ENCODE results near the gene LARGE2.
"Not testable (repeated sequence)": the region's sequence is repeated elsewhere in the genome, so short reads cannot be mapped to it uniquely, and the experiment has no call there.

Gene LARGE2

GRCh38 chr11:45902452-45903380, 19.7 kb upstream of the LARGE2 start:
- no peak overlapping the region for H3K9ac ChIP-seq (ENCODE audit: low read depth, low read length)
- no peaks in the 10 kb centered on the region for H3K36me3 ChIP-seq (ENCODE audit: insufficient read depth, low read length)
- H3K9me3 ChIP-seq (ENCODE audit: insufficient read depth, low read length, severe bottlenecking) = no peaks in the 10 kb centered on the region
- DNase-seq (no peak), ATAC-seq (ENCODE audit: insufficient read depth, low read depth) (no peak)
- TF ChIP-seq EZH2 (IDR thresholded peaks at IDR 0.05; ENCODE audit: borderline replicate concordance, low read depth, low read length, severe bottlenecking) (no peak), CTCF (IDR thresholded peaks at IDR 0.05; ENCODE audit: borderline replicate concordance, extremely low read depth, low read length, poor library complexity, severe bottlenecking) (no peak)
- no peak overlapping the region for H3K4me3 ChIP-seq (ENCODE audit: low read depth in 1 of 2, low read length in 2 of 2)
- H3K27ac ChIP-seq (ENCODE audit: low read length) = no peak overlapping the region
- no peaks in the 10 kb centered on the region for H3K27me3 ChIP-seq (ENCODE audit: insufficient read depth, low read length, poor library complexity)
- H2AFZ ChIP-seq (ENCODE audit: low read depth, low read length) = no peak overlapping the region
- H3K4me2 ChIP-seq (ENCODE audit: insufficient read depth, low read length) = no peak overlapping the region
- no peaks in the 10 kb centered on the region for H3K79me2 ChIP-seq (ENCODE audit: insufficient read depth, low read length)
- no peaks in the 10 kb centered on the region for H3K4me1 ChIP-seq (ENCODE audit: insufficient read depth, low read length)
- H4K20me1 ChIP-seq (ENCODE audit: insufficient read depth, low read length) = peaks cover 5% of the 10 kb centered on the region; the same call in 1 of the 2 replicates

GRCh38 chr11:45904309-45904915, 18.0 kb upstream of the LARGE2 start:
- no peaks in the 10 kb centered on the region for H3K9me3 ChIP-seq (ENCODE audit: insufficient read depth, low read length, severe bottlenecking)
- H4K20me1 ChIP-seq (ENCODE audit: insufficient read depth, low read length) = no peaks in the 10 kb centered on the region; the same call in 1 of the 2 replicates
- ATAC-seq (ENCODE audit: insufficient read depth, low read depth) (no peak), DNase-seq (no peak)
- no peak overlapping the region for H3K27ac ChIP-seq (ENCODE audit: low read length)
- H3K4me2 ChIP-seq (ENCODE audit: insufficient read depth, low read length) = no peak overlapping the region
- no peak overlapping the region for H2AFZ ChIP-seq (ENCODE audit: low read depth, low read length)
- 0 out of 2 replicates have a peak, but pooled peaks cover 4% of the 10 kb centered on the region for H3K36me3 ChIP-seq (ENCODE audit: insufficient read depth, low read length)
- no peak overlapping the region for H3K9ac ChIP-seq (ENCODE audit: low read depth, low read length)
- no peaks in the 10 kb centered on the region for H3K4me1 ChIP-seq (ENCODE audit: insufficient read depth, low read length)
- H3K4me3 ChIP-seq (ENCODE audit: low read depth in 1 of 2, low read length in 2 of 2) = no peak overlapping the region
- TF ChIP-seq EZH2 (IDR thresholded peaks at IDR 0.05; ENCODE audit: borderline replicate concordance, low read depth, low read length, severe bottlenecking) (no peak), CTCF (IDR thresholded peaks at IDR 0.05; ENCODE audit: borderline replicate concordance, extremely low read depth, low read length, poor library complexity, severe bottlenecking) (no peak)
- no peaks in the 10 kb centered on the region for H3K79me2 ChIP-seq (ENCODE audit: insufficient read depth, low read length)
- no peaks in the 10 kb centered on the region for H3K27me3 ChIP-seq (ENCODE audit: insufficient read depth, low read length, poor library complexity)

- no peak overlapping the region for H3K9ac ChIP-seq (ENCODE audit: low read depth, low read length)
- peaks cover 10% of the 10 kb centered on the region; the same call in 1 of the 2 replicates for H3K36me3 ChIP-seq (ENCODE audit: insufficient read depth, low read length)
- TF ChIP-seq CTCF (IDR thresholded peaks at IDR 0.05; ENCODE audit: borderline replicate concordance, extremely low read depth, low read length, poor library complexity, severe bottlenecking) = no peak
- no peak for TF ChIP-seq EZH2 (IDR thresholded peaks at IDR 0.05; ENCODE audit: borderline replicate concordance, low read depth, low read length, severe bottlenecking)
- no peaks in the 10 kb centered on the region for H3K79me2 ChIP-seq (ENCODE audit: insufficient read depth, low read length)
- H3K4me1 ChIP-seq (ENCODE audit: insufficient read depth, low read length) = no peaks in the 10 kb centered on the region
- no peaks in the 10 kb centered on the region for H3K9me3 ChIP-seq (ENCODE audit: insufficient read depth, low read length, severe bottlenecking)
- ATAC-seq (ENCODE audit: insufficient read depth, low read depth) = no peak
- no peak overlapping the region for H2AFZ ChIP-seq (ENCODE audit: low read depth, low read length)
- H3K27ac ChIP-seq (ENCODE audit: low read length) = no peak overlapping the region
- no peak overlapping the region for H3K4me2 ChIP-seq (ENCODE audit: insufficient read depth, low read length)
- H4K20me1 ChIP-seq (ENCODE audit: insufficient read depth, low read length) = peaks cover 5% of the 10 kb centered on the region; the same call in 1 of the 2 replicates
- H3K27me3 ChIP-seq (ENCODE audit: insufficient read depth, low read length, poor library complexity) = no peaks in the 10 kb centered on the region
- no peak for DNase-seq
- H3K4me3 ChIP-seq (ENCODE audit: low read depth in 1 of 2, low read length in 2 of 2) = no peak overlapping the region
These were observed 17.4 kb upstream of the LARGE2 start for GRCh38 chr11:45905095-45905494.

GRCh38 chr11:45905576-45905975, 16.9 kb upstream of the LARGE2 start:
- H3K9ac ChIP-seq (ENCODE audit: low read depth, low read length); H4K20me1 ChIP-seq (ENCODE audit: insufficient read depth, low read length); H2AFZ ChIP-seq (ENCODE audit: low read depth, low read length); H3K27me3 ChIP-seq (ENCODE audit: insufficient read depth, low read length, poor library complexity); H3K4me2 ChIP-seq (ENCODE audit: insufficient read depth, low read length); H3K79me2 ChIP-seq (ENCODE audit: insufficient read depth, low read length); H3K27ac ChIP-seq (ENCODE audit: low read length); H3K9me3 ChIP-seq (ENCODE audit: insufficient read depth, low read length, severe bottlenecking); H3K4me3 ChIP-seq (ENCODE audit: low read depth in 1 of 2, low read length in 2 of 2); DNase-seq; H3K4me1 ChIP-seq (ENCODE audit: insufficient read depth, low read length); ATAC-seq (ENCODE audit: insufficient read depth, low read depth): not testable (repeated sequence)
- peaks cover 15% of the 10 kb centered on the region for H3K36me3 ChIP-seq (ENCODE audit: insufficient read depth, low read length)

Data from DND-41 (cell line).